K562 (cell line): ENCODE measurements around the gene ZBTB46. TPM values are rescaled to one million over a fixed set of nuclear protein-coding genes. Genes with fewer than 3 reads are reported as not detected.

ENCODE experiments used
- ARID3B ChIP-seq: fragments of 250-450 bp; sonication (Bioruptor Pico); IDR thresholded peaks from 2 replicates; pipeline ENCODE4 v1.4.0; 2020; ENCODE audit warnings: borderline replicate concordance
- ATF4 ChIP-seq: fragments of 450-650 bp; formaldehyde crosslinking; IDR thresholded peaks from 2 replicates; pipeline ENCODE4 v1.4.0; 2022; ENCODE audit warnings: mild to moderate bottlenecking, moderate library complexity
- CBFA2T3 ChIP-seq: fragments of 450-650 bp; IDR thresholded peaks from 2 replicates; pipeline ENCODE4 v1.6.1; 2017
- CXXC5 ChIP-seq: fragments of 250-450 bp; sonication (Bioruptor Pico); IDR thresholded peaks from 2 replicates; pipeline ENCODE4 v1.8.0; 2022; ENCODE audit warnings: inconsistent platforms, mild to moderate bottlenecking, moderate library complexity
- EHMT2 ChIP-seq: fragments of 450-650 bp; IDR thresholded peaks from 2 replicates; pipeline ENCODE4 v1.6.1; 2018; ENCODE audit warnings: antibody characterized with exemption
- ELF1 ChIP-seq: fragments of 200-800 bp; sonication (Bioruptor generic); IDR thresholded peaks from 2 replicates; pipeline ENCODE4 v1.6.1; 2016; ENCODE audit warnings: missing genetic modification characterization, missing compliant biosample characterization
- ETS2 ChIP-seq: IDR thresholded peaks from 2 replicates; pipeline ENCODE4 v1.6.1; 2016; ENCODE audit warnings: borderline replicate concordance, missing genetic modification characterization, mild to moderate bottlenecking, moderate library complexity, missing compliant biosample characterization; ENCODE audit not compliant: poor library complexity, severe bottlenecking
- FUS ChIP-seq: fragments of 200-400 bp; formaldehyde crosslinking; optimal IDR thresholded peaks from 2 replicates; pipeline ENCODE3; 2017; ENCODE audit warnings: low read depth, low read length
- HNRNPUL1 ChIP-seq: fragments of 200-400 bp; formaldehyde crosslinking; IDR thresholded peaks from 2 replicates; pipeline ENCODE4 v1.6.1; 2017; ENCODE audit warnings: low read length
- KLF16 ChIP-seq: IDR thresholded peaks from 2 replicates; pipeline ENCODE4 v1.6.1; 2016; ENCODE audit warnings: antibody characterized with exemption
- MBD1 ChIP-seq: fragments of 250-450 bp; sonication (Bioruptor Pico); IDR thresholded peaks from 2 replicates; pipeline ENCODE4 v1.8.0; 2022; ENCODE audit warnings: inconsistent platforms
- MED1 ChIP-seq: sonication (generic); formaldehyde crosslinking; IDR thresholded peaks from 2 replicates; pipeline ENCODE4 v1.8.1; 2023; ENCODE audit warnings: missing genetic modification reagents, borderline replicate concordance
- MTF1 ChIP-seq: fragments of 250-450 bp; sonication (Bioruptor Pico); IDR thresholded peaks from 2 replicates; pipeline ENCODE4 v1.9.0; 2021; ENCODE audit warnings: moderate library complexity, mild to moderate bottlenecking, inconsistent platforms, borderline replicate concordance
- NBN ChIP-seq: fragments of 450-650 bp; IDR thresholded peaks from 2 replicates; pipeline ENCODE4 v1.6.1; 2016; ENCODE audit warnings: low read depth, mild to moderate bottlenecking
- NFIC ChIP-seq: fragments of 450-650 bp; IDR thresholded peaks from 2 replicates; pipeline ENCODE4 v1.6.1; 2017; ENCODE audit warnings: mild to moderate bottlenecking, inconsistent platforms
- NFXL1 ChIP-seq: fragments of 450-650 bp; formaldehyde crosslinking; IDR thresholded peaks from 2 replicates; pipeline ENCODE4 v1.4.0; 2021; ENCODE audit warnings: mild to moderate bottlenecking
- PCBP1 ChIP-seq: fragments of 200-400 bp; formaldehyde crosslinking; IDR thresholded peaks from 2 replicates; pipeline ENCODE4 v1.6.1; 2018; ENCODE audit warnings: mild to moderate bottlenecking, low read depth, low read length; ENCODE audit not compliant: poor library complexity, severe bottlenecking
- PHTF2 ChIP-seq: fragments of 250-450 bp; sonication (Bioruptor Pico); IDR thresholded peaks from 2 replicates; pipeline ENCODE4 v1.5.0; 2021; ENCODE audit warnings: mild to moderate bottlenecking
- RAD51 ChIP-seq: fragments of 450-650 bp; IDR thresholded peaks from 2 replicates; pipeline ENCODE4 v1.7.1; 2016; ENCODE audit warnings: low read depth, mild to moderate bottlenecking, borderline replicate concordance
- RBM15 ChIP-seq: fragments of 200-400 bp; formaldehyde crosslinking; IDR thresholded peaks from 2 replicates; pipeline ENCODE4 v1.6.1; 2018; ENCODE audit warnings: mild to moderate bottlenecking, low read length, moderate library complexity; ENCODE audit not compliant: insufficient read depth
- SAP30 ChIP-seq: fragments of 200-600 bp; sonication (generic); IDR thresholded peaks from 2 replicates; pipeline ENCODE4 v1.6.1; 2012; ENCODE audit warnings: borderline replicate concordance, low read depth, mild to moderate bottlenecking, moderate library complexity, low read length, control low read depth, inconsistent platforms; ENCODE audit not compliant: insufficient read depth, poor library complexity, severe bottlenecking
- SNIP1 ChIP-seq: fragments of 450-650 bp; IDR thresholded peaks from 2 replicates; pipeline ENCODE4 v1.7.1; 2017; ENCODE audit warnings: low read depth, mild to moderate bottlenecking
- SRSF3 ChIP-seq: fragments of 200-400 bp; formaldehyde crosslinking; IDR thresholded peaks from 2 replicates; pipeline ENCODE4 v1.6.1; 2016; ENCODE audit warnings: mild to moderate bottlenecking, low read length, moderate library complexity; ENCODE audit not compliant: insufficient read depth
- TBP ChIP-seq: optimal IDR thresholded peaks from 2 replicates; pipeline ENCODE3; 2011; ENCODE audit warnings: low read depth, low read length, improper control_type of control experiment
- THAP7 ChIP-seq: fragments of 250-450 bp; sonication (Bioruptor Pico); IDR thresholded peaks from 2 replicates; pipeline ENCODE4 v1.5.0; 2021
- polyA plus RNA-seq, 8 experiments: library from polyadenylated mRNA; depleted of rRNA in 4 of 8; stranded (reverse) in 5 of 8; unstranded in 3 of 8; fragments of >200 nt; fragmentation: Nextera tagmentation in 2 of 8; fragmentation: Illumina TruSeq in 1 of 8; extraction: Ambion mirVana in 2 of 8; extraction: Trizol in 1 of 8; gene quantifications; 2 replicates each; pipeline versions ENCODE4 v1.2.1 to v1.2.3, GENCODE V29; 2011 to 2014; ENCODE audit warnings: inconsistent platforms in 1 of 8, missing spikeins in 1 of 8
- total RNA-seq, 7 experiments: library from RNA; depleted of rRNA in 6 of 7; stranded (reverse); fragments of >200 nt in 6 of 7; fragmentation: Illumina TruSeq in 2 of 7; extraction: Trizol in 2 of 7; gene quantifications; 2 replicates each; pipeline versions ENCODE4 v1.2.1 to v1.2.3, GENCODE V29; 2011 to 2021; ENCODE audit warnings: low replicate concordance in 1 of 7

Gene ZBTB46
- total and polyA plus RNA-seq, 9 of the 15 experiments (the other 6 are each of a cell fraction or from before 2014, with no cell fraction given) = 0.29 to 4.1 (median 1.1) TPM

GRCh38 chr20:63846888-63847236, 15.8 kb upstream of the ZBTB46 start (continued):
- no peak for TF ChIP-seq ARID3B (CRISPR knock-in tag)
- TF ChIP-seq NFXL1 = no peak
- TF ChIP-seq ETS2 (tag) = no peak
- no peak for TF ChIP-seq ELF1 (tag)
- TF ChIP-seq NBN = 0 out of 2 replicates have a peak, but pooled peaks have one; percentile 32
- TF ChIP-seq RAD51 = no peak
- no peak for TF ChIP-seq MED1 (CRISPR knock-in tag)
- no peak for TF ChIP-seq CBFA2T3
- no peak for TF ChIP-seq CXXC5 (CRISPR knock-in tag)
- no peak for TF ChIP-seq FUS
- TF ChIP-seq ATF4 = no peak
- TF ChIP-seq SNIP1 = no peak
- TF ChIP-seq THAP7 (CRISPR knock-in tag) = no peak
- TF ChIP-seq MTF1 (CRISPR knock-in tag) = no peak
- no peak for TF ChIP-seq SAP30
- no peak for TF ChIP-seq PHTF2 (CRISPR knock-in tag)
- no peak for TF ChIP-seq HNRNPUL1
- TF ChIP-seq RBM15 = no peak
- TF ChIP-seq SRSF3 = no peak
- no peak for TF ChIP-seq KLF16
- TF ChIP-seq PCBP1 = no peak
- TF ChIP-seq EHMT2 = peak; percentile 81
- TF ChIP-seq MBD1 (CRISPR knock-in tag) = no peak
- peak; percentile 21; the same call in 1 of the 2 replicates for TF ChIP-seq NFIC
- no peak for TF ChIP-seq TBP
